ENCODE measurements around the gene GART.

The GART gene

DNA sequence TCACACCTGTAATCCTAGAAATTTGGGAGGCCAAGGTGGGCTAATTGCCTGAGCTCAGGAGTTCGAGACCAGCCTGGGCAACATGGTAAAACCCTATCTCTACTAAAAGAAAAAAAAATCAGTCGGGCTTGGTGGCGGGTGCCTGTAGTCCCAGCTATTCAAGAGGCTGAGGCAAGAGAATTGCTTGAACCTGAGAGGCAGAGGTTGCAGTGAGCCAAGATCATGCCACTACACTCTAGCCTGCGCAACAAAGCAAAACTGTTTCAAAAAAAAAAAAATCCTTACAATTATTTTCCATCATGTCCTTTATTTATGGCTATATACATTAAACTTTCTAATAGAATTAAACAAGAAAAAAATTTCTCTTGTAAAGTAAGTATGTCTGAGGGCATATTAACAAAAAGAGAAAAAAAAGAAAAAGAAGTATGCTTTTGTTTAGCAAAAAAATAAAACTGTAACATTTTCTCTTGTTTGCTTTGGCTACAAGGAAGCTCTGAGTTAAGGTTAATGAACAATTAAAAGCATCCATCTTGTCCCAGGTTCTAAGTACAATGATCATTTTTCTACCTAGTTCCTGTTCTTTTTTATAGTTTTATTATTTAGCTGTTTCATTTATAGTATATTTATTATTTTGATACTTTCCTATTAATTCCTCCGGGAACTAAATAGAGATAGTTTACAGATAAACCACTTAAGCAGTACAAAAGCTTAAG is 80.2 kb downstream of the GART start:
- DNase-seq (ENCODE audit: low read depth) = no peak

DNA sequence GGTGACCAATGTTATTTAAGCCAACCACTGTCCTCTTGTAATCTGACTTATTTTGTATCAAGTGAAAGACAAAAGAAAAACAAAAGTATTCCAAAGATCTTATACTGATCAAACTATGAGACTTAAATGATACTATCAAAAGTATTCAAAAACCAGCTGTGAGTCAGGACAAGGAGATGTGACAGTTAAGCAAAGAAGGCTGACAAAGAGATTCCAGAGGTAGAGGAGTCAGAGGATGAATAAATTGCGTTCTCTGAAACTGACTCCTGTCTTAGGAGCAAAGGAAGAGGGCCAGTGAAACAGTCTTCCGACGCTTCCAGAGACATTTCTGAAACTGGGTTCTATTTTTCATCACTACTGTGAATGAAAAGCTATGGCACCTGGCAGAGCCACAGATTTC is 83.1 kb downstream of the GART start:
- no peak for DNase-seq (ENCODE audit: low read depth)

DNA sequence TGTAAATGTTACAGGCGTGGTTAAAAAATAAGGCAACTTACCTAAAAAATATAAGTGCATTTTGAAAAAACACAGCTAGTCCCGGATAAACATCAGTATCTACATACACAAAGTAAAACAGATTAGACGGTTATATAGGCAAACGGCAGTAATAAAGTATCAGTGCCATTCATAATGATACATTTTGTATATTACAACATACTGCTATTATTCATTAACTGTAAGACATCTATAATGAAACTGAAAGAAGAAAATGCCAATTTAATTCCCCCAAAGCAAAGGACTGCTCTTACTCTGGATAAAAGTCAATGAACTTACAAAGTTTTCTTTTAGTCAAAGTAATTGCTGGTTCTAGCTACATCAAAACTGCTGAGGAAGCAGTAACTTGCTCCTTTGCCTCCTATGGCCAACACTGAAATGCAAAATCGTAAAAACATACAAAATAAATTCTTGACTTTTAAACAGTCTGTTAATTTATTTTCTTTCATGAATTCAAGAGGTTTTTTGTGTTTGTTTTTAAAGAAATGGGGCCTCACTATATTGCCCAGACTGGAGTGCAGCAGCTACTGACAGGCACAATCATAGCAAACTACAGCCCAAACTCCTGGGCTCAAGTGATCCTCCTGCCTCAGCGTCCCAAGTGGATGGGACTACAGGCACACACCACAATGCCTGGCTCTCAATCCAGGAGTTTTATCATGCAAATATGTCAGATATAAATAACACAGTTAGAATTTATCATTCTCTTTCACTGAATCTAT is 86.1 kb downstream of the GART start:
- DNase-seq (ENCODE audit: low read depth) = no peak
